Amniotic epithelial cell (primary cell): ENCODE data around the gene ATP23.
A peak's percentile ranks its signal among the peaks of the same experiment; 100 is the strongest.

Experiments
- DNase-seq: peaks from one replicate; pipeline ENCODE4 v3.0.0-alpha.2; 2010; ENCODE audit warnings: low read depth

The ATP23 gene, protein sequence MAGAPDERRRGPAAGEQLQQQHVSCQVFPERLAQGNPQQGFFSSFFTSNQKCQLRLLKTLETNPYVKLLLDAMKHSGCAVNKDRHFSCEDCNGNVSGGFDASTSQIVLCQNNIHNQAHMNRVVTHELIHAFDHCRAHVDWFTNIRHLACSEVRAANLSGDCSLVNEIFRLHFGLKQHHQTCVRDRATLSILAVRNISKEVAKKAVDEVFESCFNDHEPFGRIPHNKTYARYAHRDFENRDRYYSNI

DNA sequence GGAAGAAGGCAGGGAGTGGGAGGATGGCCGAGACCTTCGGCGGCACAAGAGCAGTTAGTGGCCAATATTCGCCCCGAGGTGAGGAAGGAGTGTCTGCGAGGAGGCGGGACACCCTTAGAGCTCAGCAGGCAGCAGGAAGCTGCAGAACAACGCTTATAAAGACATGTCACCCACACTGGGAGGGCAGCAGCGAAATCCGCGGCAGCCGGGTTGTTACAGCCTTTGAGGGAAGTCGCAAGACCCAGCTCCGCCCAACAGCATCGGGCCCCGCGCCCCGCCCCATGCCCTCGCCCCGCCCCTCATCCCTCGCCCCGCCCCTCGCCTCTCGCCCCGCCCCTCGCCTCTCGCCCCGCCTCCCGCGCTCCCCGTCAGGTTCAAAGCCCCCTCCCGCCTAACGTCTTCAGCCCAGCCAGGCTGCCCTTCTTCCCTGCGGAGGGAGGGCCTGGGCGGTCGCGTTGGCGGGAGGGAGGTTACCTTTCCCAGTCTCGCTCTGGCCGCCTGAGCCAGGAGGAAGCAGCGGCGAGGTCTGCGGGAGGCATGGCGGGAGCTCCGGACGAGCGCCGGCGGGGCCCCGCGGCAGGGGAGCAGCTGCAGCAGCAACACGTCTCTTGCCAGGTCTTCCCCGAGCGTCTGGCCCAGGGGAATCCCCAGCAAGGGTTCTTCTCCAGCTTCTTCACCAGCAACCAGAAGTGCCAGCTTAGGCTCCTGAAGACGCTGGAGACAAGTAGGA is at the start of gene ATP23:
Gene ATP23 (plus strand): TSS at position 403 of the 730 bp plus-strand sequence. CDS start 135 bp downstream, at position 538.
- peak; percentile 87 for DNase-seq

DNA sequence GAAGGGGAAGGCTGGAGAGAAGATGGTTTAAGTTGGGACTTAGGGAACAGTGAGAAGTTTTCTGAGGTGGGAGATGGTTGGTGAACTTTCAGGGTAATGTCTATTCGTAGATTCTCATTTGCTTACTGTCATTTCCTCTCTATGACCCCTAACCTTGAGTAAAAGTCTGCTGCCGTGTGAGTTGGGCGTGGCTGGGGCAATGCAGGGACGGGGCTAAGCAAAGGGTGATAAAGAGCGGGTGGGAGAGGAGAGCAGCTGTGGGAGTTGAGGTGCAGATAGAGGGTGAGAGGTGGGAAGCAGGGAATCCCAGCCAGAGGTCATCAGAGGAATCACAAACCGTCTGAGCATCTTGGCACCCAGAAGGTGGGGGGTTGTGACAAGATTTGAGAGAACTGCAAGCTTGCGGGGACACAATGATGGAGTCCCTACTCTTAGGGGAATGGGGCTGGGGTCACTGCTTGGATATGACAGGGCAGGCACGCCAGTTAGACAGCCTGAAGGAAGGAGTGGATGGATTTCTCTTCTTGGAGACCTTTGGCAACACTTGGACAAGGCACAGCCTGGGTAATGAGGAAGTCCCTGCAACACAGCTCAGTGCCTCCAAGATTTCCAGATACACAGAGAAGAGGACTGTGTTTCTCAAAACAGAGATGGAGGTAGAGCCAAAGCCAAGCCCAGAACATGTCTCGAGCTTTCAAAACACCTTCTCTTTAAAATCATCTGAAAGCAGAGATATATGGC is 49.0 kb upstream of the ATP23 start:
- no peak for DNase-seq

DNA sequence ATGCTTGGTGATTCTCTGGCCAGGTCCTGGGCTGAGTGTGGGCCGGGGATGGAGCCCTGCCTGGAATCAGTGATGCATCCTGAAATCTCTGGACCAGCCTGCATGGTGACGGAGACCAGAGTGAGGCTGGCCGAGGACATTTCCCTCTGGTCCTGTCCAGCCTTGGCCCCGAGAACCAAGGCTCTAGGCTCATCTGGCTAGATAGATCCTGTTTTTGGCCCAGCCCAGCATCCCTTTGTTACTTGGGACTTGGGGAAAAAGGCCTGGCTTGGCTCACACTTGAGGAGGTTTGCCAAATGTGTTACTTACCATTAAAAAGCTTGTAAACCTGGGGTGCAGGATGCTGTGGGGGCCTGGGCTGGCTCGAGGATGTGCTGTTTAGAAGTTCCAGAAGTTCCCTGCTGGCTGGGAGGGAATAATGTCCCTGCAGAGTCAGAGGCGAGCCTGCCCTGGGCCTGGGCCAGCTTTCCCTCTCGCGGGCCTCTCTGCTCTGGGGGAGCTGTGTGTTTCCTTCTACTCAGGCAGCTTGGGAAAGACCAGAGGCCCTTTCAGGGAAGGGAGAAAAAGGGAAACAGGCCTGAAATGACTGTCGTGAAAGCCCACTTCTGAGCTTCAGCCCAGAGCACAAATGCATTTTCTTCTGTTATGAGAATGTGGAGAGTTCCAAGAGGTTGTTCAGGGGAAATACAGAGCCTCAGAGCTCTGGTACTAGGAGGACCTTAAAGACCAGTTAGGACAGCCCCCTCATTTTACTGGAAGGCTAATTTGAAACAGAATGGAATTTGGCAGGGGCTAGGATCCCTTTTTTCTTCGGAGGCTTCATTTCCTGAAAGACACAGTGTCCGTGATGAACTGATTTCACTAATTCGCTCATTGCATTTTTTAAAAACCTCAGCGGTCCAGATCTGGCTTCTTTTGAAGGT is 47.7 kb upstream of the ATP23 start:
- peak; percentile 93 for DNase-seq

DNA sequence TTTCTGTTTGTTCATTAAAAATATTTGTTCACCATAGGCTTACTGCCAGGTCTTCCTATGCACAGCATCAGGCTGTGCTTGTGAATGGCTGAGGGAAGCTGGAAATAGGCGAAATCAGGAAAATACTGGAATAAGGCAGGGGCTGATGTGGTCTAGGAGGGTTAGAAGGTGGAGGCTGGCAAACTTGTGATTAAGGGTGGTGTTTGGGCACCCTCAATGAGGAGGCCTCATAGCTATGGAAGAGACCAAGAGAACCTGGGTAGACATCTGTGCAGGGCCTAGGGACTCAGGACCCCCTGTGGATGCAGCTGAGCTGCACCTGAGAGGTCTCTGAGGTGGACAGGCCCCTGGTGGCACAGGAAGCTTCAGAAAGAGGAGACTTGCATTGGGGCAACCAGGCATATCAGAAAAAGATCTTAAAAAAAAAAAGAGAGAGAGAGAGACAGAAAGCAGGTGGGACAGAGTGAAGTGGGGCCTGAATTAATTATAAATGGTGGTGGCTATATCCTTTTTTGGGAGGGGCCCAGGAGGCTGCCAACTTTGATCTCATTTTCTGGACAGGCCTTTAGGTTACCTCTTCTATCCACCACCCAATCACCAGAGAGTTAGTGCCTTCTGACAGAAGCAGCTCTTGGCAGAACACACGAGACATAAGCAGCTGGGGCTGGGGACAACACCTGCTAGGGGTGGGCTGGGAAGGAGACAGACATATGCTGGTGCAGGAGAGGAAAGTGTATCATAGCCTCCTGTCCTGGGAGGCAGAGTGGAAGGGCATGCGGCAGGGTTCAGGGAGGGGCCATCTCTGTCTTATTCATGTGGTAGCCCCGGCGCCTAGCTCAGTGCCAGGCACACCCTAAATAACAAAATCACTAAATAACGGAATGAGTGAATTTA is 46.7 kb upstream of the ATP23 start:
- no peak for DNase-seq

DNA sequence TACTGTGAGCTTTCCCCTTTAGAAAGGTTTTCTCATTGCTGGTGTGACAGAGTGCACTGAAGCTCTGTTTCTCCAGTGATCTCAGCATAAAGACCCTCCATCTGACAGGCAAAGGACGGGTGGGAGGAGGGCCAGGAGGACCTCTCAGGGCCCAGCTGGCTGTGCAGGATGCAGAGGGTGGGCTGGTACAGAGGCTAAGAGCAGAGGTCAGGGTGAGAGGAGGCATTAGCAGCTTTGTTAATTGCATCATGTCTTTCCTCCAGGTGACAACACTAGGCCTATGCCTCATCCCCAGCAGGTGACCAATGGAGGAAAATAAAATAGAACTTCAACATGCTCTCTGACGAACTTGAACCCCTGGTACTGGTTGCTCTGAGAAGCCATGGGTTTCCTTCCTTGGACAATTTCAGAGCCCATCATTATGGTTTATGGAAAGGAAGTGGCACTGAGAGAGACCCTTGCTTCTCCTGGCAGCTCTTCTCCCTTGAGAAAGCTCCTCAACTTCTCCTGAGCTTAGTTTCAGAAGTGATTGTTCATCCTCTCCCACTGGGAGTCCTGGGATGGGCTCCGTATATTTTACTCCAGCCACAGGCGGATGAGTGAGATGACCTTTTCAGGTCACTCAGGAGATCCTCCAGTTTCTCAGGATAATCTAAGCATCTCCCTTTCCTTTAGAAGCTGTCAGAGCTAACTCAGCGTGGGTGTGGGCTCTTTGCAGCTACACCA is 45.8 kb upstream of the ATP23 start:
- DNase-seq = peak; percentile 52

DNA sequence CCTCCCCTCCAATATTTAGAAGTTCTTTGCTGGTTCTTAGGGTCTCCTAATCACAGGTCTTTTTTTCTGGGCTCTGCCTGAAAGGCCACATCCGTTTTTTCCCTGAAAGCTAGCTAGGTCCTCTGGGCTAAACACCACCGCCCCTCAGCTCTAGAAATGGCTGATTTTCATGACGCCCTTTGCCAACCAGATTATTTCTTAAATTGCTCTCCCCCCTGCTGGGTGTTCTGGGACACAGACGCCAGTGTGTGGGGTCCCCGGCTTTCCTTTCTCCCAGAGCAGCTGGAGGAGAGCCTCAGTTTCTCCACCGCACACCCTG is 45.3 kb upstream of the ATP23 start:
- DNase-seq = no peak

DNA sequence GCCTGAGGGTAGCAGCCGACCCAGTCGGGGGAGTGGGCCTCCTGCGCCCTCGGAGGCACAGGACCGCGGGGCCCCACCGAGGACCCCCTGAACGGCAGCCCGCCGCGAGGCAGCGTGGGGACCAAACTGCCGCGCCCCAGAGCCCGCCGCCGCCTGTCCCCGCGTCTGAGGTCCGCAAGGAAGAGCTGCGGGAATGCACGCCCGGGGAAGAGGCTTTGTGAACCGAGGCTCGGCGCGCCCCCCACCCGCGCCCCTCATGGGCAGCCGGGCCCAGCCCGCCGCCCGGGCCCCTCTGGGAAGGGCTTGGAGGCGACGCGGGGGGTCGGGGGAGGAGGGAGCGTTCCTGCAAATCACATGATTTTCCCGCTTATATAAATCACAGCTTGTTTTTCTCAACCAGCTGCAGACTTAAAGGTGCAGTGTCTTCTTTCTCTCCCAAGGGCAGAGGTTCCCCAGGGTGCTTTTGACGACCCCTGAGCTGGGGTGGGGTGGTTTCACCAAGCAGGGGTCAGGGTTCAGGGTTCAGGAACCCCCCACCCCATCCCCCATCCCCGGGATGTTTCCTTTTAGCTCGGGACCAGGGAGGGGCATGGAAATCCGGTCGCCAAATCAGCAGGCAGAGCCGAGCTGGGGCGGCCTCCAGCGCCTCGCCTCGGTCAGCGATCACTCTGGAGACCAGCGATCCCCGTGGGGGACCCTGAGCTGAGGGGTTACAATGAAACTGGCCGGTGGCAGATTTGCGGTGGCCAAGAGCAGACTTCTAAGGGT is 44.7 kb upstream of the ATP23 start:
- peak; percentile 82 for DNase-seq

DNA sequence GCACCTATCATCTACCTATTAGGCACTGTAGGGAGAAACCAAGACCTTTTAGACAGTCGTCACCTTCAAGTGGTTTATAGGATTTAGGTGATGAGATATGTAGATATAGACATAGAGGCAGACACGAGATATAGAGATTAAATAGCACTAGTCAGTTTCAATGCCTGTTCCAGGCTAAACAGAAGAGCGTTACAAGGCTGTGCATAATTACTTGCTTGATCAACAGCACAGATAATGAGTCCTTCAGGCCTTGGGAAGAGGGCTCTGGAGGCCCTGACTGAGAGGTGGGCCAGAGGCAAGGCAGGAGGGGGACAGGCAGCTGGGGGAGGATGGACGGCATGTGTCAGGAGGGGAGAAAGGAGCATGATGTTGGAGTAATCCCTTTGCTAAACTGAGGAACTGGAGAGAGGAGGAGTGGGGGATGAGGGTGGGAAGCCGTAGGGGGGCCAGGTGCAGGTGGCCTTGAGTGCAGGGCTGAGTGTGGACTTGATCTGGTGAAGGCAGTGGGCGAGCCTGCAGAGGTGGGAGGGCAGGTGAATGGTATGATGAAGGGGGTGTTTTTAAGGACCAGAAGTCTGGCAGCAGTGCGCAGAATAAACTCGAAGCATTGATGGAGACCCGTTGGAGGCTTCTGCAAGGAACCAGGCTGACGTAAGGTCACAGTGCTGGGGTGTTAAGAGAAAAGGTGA is 43.9 kb upstream of the ATP23 start:
- DNase-seq = no peak

DNA sequence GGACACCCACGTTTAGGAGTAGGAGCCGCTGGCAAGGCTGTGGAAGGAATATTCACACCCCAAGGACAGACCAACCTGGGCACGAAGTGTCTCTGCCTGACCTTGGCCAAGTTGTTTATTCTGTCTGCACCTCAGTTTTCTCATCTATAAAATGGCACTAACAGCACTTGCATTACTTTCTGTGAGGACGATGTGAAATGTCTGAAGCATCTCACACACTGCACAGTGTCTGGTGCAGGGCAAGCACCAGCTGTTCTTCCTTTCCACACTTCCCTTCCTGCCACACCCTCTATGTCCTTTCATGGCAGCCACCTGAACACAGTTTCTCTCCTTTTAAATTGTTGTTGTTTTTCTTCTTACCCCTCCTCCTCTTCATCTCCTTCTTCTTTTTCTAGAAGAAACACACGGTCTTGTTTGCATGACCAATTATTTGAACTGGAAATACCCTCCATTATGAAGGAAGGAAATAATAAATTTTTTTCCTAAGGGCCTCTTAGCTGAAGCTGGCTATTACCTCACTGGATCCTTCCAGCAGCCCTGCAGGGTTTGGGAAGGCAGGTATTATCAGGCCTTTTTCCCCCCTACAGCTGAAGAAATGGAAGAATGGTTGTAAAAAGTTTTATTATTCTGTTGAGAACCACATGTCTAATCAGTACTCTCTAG is 42.9 kb upstream of the ATP23 start:
- no peak for DNase-seq

DNA sequence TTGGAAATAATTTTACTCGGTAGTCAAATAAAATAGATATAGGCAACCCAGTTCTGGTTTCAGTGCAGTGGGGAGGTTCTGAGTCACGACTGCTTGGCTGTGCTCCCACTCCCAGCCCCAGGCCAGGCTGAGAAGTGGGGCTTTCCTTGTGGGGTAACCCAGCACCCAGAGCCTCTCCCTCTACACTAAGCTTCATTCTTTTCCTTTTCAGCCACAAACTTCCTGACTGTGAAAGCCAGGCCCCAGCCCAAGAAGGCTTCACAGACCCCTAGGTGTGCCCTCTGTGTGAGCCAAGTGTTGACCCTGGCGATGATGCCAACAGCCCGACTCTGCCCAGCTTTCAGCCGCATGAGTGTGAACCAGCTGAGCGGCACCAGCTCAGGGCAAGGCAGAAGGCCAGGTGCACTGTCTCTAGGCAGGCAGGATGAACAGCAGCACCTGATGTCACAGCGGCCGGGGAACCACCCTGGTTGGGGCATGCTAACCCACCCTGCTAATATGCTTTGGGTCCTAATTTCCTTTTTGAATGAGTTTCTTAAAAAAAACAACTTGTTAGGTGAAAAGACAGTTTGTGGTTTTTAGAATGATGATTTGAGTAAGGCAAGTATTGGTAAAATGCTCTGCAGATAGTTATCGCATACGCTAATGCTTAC is 42.2 kb upstream of the ATP23 start:
- peak; percentile 55 for DNase-seq

DNA sequence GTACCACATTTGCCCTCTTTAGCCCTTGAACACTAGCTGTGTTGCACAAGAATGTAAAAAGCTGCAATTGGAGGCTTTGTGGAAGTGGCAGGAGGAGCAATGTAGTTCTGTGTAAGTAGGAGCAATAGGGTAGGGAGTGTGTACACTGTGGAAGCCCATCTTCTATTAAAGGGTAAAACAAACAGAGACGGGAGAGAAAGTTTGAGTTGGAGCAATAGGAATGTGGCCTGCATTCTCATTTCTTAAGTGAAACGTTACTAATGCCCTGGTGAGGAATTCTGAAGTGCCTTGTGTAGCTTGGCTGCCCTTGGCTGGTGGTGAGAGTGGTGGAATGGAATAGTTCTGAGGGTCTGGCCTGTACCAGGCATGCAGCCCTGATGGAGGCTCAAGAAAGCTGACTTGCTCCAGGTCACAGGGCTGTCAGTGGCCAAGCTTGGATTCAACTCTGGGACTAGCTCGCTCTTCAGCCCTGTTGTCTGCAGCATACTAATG is 38.8 kb upstream of the ATP23 start:
- DNase-seq = no peak

DNA sequence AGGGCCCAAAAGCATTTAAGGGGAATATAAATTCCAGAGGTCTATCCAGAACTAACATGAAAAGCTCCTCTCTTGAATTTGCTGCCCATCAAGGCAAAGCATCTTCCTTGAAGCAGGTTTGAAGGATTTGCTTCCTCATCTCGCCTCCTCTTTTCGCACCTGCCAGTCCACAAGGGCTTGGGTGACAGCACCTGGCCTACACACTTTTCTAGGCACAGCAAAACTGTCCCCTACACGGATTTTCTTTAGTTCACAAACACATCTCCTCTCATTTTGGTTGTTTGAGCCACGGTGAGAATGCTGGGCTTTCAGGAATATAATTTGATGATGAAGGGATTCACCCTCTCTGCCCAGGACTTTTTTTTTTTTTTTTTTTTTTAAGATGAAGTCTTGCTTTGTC is 36.9 kb upstream of the ATP23 start:
- DNase-seq = no peak

DNA sequence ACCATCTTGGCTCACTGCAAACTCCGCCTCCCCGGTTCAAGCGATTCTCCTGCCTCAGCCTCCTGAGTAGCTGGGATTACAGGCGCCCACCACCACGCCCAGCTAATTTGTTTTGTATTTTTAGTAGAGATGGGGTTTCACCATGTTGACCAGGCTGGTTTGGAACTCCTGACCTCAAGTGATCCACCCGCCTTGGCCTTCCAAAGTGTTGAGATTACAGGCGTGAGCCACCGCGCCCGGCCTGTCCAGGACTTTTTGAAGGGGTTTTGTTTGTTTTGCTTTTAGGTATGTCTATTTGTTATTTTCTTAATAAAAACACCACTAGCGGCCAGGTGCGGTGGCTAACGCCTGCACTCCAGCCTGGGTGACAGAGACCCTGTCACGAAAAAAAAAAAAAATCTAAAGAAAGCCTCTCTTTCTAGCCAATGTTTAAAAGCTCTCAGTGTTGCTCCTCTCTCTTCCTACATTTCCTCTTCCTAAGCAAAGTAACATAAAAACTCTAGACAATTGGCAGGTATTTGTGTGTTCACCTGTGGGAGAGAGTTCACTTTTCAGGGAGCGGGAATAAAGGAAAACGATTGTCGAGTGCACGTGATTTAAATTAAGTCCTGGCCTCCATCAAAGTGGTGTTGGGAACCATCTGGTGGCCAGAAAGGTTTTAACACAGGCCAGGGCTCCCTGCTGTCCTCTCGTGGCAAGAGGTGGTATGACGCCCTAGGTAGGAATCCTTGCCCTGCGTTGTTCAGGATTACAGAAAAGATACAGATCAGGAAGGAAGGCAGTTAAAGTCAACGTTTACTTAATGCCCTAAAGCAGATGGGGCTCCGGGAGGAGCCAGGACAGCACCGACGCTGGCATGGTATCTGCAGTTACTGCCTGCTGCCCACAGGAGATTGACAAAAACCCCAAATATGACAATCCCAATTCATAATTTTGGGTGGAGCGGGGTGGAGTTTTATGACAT is 36.2 kb upstream of the ATP23 start:
- peak; percentile 81 for DNase-seq

DNA sequence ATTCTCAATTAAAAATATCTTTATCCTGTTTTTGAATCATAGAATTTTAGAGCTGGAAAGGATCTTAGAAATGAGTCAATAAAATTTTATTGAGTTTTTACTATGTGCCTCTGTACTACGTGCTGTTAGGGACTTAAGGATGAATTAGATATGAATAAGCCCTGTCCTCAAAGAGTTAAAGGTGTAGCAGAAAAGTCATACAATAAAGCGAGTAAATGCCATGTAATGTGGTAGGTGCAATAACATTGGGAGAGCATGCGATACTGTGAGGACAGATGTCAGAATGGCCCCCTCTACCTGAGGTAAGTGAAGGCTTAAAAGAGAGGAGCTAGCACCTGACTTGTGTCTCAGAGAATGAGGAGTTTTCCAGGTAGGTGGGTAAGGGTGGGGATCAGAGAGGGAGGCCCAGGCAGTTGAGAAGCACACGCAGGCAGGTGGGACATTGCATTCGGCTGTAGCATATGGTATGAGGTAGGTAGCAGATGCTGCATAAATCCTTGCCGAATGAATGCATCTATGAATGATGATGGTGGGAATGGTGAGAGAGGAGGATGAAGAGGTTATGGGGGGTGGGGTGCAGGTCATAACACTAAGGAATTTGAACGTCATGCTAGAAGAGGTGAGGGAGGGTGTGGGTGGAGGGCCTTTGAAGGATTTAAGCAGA is 35.4 kb upstream of the ATP23 start:
- DNase-seq = no peak

DNA sequence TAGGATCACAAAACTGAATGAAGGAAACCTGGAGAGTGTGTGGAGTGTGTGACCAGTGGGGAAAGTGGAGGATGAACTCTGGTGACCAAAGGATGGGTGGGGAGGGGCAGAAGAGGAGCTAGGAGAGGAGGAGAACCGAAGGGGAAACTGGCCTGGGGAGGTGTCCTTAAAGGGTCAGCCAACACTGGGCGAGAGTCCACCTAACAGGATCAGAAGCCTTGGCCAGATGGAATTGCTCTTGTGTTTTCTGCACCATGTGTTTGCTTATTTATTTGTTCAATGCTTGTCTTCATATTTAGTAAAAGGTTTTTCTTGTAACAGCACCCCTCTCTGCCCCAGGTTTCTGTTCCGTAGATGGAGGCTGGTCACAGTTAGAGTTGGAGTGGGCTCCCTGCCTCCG is 34.5 kb upstream of the ATP23 start:
- no peak for DNase-seq

DNA sequence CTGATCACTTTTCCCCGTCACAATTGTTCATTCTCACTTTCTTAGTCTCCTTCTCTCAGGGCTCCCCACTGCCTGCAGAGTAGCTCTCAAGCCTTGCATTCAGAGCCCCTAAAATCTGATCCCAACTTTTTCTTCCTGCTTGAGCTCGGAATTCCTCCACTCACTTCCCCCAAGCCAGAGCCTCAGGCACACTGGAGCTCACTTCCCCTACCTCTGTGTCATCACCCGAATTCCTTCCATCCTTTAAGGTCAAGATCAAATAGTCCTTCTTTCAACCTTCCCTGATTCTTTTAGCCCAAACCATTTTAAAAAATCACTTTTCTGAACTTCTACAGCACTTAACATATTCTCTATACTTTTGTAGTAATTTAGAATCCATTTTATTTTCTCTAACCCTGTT is 34.1 kb upstream of the ATP23 start:
- DNase-seq = no peak
